Activated T-helper 1 cell treated with Interleukin-2 at 50 U/mL for 16 hours (primary cell): ENCODE data around the gene SMIM38.
"Not testable (repeated sequence)": the region's sequence is repeated elsewhere in the genome, so short reads cannot be mapped to it uniquely, and the experiment has no call there.

Source experiments
- DNase-seq: peaks from one replicate; pipeline ENCODE4 v3.0.0-alpha.2; 2020; ENCODE audit warnings: low read depth

SMIM38 gene

DNA sequence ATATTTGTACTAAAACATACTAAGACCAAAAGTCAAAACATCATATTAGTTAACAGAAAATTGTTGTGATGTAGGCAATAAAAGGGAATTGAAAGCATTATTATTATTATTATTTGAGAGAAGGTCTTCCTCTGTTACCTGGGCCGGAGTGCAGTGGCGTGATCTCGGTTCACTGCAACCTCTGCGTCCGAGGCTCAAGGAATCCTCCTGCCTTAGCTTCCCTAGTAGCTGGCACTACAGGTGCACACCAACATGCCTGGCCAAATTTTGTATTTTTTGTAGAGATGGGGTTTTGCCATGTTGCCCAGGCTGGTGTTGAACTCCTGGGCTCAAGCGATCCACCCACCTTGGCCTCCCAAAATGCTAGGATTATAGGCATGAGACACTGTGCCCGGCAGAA, 15.6 kb upstream of the SMIM38 start:
- DNase-seq = not testable (repeated sequence)

DNA sequence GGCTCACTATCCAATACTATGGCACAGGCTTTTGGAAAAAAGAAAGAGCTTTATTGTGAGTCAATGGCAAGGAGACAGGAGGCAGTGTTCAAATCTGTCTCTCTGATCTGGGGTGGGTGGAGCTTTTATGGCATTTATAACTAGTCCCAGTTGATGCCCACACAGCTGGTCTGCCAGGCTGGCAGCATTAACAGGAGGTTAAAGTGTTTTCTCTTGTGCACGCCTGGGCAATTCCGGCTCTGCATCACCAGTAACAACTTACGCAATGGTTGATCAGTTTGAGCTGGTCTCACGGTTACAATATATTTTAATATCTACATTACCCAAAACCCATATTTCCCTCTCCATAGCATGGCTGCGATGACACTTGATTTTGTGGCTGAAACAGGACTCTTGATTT, 15.1 kb upstream of the SMIM38 start:
- DNase-seq = no peak

DNA sequence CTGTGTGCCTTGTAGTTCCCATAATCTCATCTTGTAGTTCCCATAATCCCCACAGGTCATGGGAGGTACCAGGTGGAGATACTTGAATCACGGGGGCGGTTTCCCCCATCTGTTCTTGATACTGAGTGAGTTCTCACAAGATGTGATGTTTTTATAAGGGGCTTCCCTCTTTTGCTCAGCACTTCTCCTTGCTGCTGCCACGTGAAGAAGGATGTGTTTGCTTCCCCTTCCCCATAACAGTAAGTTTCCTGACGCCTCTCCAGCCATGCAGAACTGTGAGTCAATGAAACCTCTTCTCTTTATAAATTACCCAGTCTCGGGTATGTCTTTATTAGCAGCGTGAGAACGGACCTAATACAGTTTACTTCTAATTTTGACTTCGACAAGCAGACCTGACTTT, 14.0 kb upstream of the SMIM38 start:
- no peak for DNase-seq

DNA sequence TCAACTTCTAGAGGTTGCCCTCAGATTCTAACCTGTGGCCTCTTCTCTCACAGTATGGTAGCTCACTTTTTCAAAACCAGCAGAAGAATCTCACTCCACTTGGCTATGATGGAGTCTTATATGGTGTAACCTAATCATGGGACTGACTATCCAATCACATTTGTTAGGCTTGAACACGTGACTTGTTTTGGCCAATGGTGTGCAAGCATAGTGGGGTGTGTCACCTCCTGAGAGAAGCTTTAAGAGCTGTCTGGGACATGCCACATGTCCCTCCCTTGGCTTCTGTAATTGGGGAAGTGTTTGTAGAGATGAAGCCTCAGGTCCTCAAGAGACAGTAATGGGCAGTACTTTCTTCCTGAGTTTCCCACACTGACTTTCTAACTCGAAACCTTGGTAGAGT, 12.8 kb upstream of the SMIM38 start:
- no peak for DNase-seq

DNA sequence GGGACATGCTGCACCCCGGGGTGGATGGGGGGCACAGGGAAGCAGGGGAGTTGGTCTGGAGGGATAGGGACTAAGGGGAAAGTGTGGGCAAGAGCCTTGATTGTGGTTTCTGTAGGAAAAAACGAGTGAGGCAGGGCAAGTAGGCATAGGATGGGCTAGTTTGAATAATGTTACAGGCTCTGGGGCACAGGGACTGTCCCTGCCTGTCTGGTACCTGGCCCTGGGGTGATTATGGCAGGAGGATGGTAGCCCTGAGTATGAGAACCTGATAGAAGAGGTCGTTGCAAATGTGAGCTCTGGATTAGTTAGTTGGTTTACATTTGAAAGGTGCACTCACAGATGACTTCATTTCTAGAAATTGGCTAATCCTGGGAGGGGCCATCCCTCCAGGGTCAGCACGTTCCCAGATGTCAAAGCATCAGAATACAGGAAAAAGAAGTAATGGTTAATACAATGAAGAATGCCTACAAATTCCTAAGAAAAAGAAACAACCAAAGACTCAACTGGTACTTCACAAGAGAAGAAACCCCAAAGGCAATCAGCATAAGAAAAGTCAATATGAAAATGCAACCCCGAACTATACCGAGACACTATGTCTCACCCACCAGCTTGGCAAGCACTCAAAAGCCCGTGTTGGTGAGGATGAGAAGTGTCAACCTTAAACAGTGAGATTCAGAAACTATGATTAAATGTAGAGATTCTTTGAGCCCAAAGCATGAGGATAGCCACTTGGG, 11.3 kb upstream of the SMIM38 start:
- DNase-seq = no peak

DNA sequence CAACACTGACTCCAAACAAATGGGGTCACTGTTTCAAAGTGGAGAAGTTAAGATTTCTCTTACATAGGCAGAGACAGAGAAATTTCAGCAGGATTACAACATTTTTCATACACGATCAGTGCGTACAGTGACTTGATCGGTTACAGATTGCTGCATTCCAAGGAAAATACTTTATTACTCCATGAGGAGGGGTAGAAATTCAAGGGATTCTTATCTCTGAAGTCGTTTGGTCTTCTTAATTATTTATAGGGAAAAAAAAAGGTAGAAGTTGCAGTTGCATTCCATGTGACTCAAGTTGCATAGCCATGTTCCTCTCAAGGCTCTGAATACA, 10.7 kb upstream of the SMIM38 start:
- no peak for DNase-seq

DNA sequence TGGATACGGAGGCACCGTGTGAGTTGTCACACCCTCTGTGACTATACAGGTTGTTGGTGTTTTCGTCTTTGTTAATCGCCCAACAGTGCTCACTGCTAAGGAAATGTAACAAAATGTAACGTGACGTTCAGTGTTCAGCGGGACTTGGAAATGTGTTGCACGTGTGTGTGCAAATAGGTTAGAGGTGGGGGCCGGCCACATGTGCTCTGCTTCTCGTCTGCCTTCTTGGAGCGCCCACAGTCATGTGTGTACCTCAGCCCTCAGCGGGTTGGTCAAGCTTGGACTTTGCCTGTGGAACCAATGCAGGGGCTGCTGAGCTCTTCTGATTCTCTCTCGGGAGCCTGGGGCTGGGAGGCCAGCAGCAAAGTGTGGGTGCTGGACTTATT, 7.4 kb upstream of the SMIM38 start:
- DNase-seq = no peak

DNA sequence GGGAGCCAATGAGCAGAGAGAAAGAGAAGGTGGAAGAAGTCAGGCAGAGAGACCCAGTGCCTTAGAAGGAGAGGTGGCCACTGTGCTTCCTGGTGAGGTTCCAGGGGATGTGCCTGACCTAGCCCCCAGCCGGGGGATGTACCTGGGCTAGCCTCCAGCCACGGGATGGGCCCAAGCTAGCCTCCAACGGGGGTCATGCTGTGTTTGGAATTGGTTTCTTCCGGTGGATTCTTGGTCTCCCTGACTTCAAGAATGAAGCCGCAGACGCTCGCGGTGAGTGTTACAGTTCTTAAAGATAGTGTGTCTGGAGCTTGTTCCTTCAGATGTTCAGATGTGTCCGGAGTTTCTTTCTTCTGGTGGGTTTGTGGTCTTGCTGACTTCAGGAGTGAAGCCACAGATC, 6.9 kb upstream of the SMIM38 start:
- no peak for DNase-seq

DNA sequence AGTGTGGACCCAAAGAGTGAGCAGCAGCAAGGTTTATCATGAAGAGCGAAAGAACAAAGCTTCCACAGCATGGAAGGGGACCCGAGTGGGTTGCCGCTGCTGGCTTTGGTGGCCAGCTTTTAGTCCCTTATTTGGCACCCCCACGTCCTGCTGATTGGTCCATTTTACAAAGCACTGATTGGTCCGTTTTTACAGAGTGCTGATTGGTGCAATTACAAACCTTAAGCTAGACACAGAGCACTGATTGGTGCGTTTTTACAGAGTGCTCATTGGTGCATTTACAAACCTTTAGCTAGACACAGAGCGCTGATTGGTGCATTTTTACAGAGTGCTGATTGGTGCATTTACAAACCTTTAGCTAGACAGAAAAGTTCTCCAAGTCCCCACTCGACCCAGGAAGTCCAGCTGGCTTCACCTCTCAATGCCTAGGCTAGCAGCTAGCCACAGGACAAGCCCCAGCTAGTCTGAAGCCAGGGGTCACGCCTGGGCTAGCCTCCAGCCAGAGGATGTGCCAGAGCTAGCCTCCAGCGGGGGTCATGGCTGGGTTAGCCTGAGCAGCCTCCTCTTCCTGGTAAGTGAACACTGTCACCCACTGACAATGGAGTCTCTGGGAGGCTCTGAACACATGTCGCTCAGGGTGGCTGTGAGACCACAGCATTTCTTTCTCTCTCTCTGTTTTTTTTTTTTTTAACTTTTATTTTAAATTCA, 6.2 kb upstream of the SMIM38 start:
- not testable (repeated sequence) for DNase-seq

DNA sequence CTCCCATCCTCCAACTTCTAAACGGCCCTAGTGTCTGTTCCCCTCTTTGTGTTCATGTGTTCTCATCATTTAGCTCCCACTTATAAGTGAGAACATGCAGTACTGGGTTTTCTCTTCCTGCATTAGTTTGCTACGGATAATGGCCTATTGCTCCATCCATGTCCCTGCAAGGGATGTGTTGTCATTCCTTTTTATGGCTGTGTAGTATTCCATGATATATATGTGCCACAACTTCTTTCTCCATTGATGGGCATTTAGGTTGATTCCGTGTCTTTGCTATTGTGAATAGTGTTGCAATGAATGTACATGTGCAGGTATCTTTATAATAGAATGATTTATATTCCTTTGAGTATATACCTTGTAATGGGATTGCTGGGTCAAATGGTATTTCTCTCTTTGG, 5.6 kb upstream of the SMIM38 start:
- no peak for DNase-seq

DNA sequence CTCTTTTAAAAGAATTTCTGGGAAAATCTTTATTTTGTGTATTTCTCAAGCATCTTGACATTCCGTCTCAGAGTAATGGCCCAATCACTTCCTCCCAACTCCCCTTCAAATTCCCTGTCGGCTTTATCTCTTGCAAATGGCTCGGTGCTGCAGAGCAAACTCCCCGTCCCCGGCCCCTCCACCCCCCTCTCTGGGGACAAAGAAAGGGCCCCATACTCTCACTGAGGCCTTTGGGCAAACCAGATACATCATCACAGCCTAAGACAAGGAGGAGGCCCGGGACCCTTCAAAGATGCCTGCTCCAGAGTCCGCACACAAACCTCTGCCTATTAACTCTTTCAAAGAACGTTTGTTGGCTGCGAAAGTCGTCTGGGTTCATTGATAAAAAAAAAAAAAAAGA, 3.9 kb upstream of the SMIM38 start:
- DNase-seq = no peak

DNA sequence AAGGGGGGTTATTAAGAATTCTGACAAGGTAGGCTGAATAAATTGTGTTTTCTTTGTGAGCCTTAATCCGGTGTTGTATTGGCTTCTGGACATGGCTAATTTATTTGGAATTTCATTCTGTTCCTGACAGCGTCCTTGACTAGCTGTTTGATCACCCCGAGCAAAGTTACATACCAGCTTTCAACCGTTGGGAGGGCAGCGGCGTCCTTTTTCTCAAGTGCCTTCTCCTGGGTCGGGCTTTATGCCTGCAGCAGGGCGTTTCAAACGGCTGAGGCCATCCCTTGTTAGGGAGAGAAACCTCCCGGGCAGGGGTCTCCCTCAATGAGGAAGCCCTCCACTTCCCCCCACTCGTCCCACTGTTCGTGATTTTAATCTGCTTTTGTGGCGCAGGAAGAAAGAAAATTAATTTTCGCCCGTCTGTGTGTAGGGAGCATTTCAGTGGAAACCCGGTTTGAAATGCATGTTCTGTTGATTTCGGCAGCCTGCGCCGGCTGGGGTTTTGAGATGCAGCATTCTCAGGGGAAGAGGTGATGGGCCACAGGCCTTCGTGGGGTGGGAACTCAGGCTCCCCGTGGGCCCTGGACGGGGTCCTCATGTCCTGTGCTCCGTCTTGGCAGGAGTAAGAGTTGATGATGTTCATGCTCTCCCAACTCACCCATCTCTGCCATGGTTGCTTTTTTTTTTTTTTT, 2.9 kb upstream of the SMIM38 start:
- no peak for DNase-seq

DNA sequence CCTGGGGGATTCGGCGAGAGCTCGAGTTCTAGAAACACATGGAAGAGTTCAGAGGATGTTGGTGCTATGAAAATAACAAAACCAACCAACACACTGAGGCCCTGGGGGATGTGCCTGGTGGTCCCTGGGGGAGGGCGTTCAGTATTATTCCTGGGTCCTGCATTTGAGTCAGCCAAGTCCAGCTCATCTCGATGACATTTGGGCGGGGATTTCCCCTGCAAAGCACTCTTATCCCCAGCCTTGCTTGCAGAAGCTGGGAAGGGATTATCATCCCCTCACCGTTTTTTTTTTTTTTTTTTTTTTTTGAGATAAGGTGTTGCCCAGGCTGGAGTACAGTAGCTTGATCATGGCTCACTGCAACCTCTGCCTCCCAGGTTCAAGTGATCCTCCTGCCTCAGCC, 2.1 kb upstream of the SMIM38 start:
- DNase-seq = no peak

DNA sequence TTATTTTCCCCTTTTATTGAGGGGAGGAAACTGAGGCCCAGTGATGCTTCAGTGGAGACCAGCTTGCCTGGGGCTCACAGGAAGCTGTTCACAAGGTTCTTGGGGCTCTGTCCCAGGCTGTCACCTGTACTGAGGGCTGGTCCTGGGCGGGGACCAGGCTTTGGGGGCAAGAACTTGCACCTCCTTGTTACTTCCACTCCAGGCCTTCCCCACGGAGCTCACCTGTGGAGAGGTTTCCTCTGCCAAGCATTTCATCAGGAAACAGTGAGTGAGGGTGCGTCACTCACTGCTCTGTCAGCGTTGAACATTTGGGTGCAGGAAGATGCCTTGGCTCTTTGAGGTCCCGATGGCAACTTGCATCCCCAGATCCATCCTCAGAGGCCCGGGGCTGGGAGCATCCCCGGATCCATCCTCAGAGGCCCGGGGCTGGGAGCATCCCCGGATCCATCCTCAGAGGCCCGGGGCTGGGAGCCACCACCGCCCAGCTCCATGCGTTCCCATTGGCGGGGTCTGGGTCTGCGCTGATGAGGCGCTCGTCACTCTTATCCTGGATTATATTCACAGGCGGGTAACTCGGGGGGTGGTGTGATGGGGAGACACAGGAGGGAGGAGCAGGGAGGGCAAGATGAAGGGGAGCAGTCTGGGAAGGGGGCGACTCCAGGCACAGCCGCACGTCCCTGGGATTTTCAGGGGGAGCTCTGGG, 1.4 kb upstream of the SMIM38 start:
- no peak for DNase-seq

DNA sequence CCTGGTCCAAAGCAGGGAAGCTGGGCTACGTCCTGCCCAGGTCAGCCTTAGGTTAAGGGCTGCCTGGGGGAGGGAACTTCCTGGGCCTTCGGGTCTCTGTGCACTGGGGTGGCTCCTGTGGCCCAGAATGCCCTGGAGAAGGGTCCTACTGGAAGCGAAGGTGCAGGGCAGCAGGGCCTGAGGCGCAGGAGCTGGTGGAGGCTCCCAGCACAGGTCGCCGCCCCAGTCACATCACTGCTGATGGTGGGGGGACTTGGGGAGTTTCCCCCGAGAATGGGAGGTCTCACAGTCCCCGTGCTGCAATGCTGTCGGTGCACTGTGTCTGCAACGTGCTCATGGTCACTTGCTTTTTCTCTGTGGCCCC, 815 bp upstream of the SMIM38 start:
- no peak for DNase-seq

DNA sequence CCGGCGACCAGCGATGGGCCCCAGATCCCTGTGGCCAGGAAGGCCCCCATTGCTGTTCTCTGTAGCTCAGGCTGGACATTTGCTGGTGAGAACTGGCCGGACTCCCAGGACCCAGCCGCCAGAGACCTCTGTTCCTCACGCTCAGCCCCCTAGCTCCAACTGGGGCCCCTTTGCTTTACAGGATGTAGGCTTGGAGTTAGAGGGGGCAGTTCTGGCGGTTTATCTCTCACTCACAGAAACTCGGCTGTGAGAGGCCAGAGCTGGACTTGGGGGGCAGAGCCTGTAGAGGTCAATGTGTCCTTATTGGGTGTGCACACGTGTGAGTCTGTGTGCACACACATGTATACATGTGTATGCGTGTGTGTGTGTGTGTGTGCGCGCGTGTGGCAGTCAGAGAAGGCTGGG, 502 bp downstream of the SMIM38 start:
- no peak for DNase-seq

DNA sequence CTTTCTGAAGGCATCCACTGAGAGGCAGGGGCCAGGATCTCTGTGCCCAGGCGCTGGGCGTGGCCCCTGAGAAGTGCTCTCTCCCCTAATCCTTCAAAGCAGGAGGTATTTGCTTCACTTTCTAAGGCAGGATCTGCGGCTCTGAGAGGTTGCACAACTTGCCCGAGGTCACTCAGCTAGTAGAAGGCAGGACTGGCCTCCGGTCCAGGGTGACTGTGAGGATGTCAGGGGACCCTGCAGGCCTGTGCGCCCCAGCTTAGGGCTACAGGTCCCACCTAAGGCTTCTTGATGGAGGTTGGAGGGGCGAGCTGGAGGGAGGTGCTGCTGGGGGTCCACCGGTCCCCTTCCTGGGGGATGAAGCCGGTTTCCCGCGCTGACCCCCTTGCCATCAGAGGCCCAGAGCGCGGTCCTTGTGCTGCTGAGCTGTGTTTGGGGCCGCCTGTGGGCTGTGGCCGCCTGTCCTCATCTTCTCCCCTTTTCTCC, 979 bp downstream of the SMIM38 start:
- no peak for DNase-seq

DNA sequence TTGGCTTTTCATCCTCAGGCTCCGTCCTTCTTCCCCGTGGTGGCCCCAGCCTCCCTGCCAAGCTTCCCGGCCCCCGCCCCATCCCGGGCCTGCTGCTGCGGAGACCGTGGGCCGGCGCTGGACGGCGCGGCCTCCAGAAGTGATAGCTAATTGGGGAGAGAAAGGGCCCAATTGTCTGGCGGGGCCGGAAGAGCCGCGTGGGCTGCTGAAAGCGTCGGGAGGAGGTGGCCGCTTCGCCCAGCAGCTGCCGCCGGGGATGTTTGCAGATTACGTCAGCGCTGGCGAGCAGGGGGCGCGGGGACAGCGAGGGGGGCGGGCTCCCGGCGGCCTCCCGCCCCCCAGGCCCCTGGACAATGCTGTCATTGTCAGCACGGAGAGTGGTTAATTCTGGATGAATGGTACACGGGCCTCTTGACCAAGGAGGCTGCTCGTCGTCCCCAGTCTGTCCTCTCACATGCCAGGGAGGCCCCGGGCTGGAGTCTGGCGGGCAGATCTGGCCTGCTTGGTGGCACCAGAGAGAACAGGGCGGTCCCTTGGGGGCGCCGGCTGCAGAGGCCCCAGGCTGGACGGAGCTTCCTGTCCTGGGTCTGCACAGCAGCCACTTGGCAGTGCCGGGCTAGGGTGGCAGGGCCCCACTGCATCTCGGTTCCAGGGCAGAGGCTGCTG, 1.6 kb downstream of the SMIM38 start:
- DNase-seq = no peak

DNA sequence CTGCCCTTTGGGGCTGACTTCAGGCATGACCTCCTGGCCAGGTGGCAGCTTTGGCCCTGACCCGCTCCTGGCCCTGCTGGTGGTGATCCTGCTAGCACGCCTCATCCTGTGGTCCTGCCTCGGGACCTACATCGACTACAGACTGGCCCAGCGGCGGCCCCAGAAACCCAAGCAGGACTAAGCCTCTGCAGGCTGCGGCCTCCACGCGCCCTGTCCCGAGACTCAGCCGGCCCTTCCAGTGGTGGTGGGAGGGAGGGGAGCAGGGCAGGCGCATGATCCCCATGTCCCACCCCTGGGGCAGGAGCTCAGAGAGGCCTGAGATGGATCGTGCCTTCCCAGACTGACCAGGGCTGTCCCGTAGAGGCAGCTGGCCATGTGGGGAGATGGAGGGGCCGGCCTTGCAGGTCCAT, 2.1 kb downstream of the SMIM38 start:
- no peak for DNase-seq

DNA sequence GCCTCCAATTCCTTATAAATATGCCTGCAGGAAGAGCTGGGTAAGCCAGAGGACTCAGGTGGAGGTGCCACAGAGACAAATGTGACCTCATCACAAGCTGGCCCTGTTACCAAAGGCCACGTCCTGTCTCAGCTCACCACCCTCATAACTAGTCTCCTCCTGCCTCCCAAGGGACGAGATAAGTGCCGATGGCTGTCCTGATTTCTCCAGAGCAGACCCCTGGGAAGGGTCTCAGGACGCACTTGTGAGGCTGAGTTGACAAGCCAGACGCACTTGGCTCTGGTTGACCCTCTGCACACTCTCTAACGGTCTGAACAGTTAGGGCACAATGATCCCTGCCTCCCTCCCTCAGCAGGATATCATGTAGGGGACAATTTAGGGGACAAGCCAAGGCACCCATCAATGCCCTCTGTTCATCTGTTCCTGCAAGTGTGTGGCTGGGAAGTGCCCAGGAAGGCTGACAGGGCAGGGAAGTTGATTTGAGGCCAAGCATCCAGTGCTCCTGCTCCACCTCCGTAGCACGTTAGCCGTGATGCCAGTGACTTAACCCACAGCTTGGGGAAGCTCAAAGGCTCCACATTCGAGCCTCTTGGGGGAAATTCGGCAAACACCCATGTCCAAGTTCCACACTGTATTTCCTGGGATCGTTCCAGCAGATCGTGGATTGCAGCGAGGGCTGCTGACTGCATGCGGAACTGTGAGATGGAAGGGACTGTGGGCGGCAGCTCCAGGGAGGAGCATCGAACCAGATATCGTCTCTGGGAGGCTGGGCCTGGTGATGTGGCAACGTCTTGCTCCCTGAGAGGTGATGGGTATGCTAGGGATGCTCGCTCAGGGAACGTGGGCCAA, 2.8 kb downstream of the SMIM38 start:
- no peak for DNase-seq

DNA sequence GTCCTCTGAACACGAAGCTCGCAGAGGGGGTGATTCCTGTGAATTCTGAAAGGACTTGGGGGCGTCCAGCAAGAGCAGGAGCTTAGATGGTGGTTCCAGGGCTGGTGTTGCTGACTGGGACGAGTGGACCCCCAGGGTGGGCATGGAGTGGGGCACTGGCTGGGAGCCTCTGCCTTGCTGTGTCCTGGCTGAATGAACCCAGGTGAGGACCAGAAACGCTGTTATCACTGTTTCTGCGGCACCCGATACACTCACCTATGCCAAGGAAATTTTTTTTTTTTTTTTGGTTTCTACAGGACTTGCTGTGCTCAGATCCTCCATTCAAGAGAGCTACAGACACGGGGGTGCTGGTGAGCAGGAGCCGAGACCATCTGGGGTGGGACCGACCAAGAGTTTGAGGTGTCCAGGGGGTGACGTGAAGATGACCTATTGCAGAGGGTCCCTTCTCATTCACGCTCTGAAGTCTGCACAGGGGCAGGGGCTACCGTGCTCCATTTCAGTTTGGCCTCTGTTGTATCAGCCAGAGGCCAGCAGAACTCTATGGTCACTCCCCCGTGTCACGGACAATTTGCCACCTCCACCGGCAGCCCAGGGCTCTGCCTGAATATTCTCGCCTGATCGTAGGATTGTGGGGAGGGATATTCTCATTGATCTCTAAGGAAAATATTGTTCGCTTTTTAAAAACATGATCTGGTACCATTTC, 3.6 kb downstream of the SMIM38 start:
- no peak for DNase-seq
